Ascending aorta (tissue), 2 donors: ENCODE measurements around the gene MARCHF3. TPM values are rescaled to one million over a fixed set of nuclear protein-coding genes. Genes with fewer than 3 reads are reported as not detected.

Source experiments
- DNase-seq, 2 donors: peaks; one replicate each; pipeline ENCODE4 v3.0.0-alpha.2; 2019; ENCODE audit warnings: low spot score in 2 of 2
- H3K27ac ChIP-seq, 2 donors: fragments of 200-600 bp; sonication (generic); one replicate each; pipeline ENCODE4 v1.5.1; 2016 to 2017; ENCODE audit warnings: mild to moderate bottlenecking in 1 of 2
- H3K27me3 ChIP-seq: fragments of 200-600 bp; sonication (generic); one replicate; pipeline ENCODE4 v1.5.1; 2017
- H3K36me3 ChIP-seq, 2 donors: fragments of 200-600 bp; sonication (generic); one replicate each; pipeline ENCODE4 v1.5.1; 2016
- H3K4me1 ChIP-seq, 2 donors: fragments of 200-600 bp; sonication (generic); one replicate each; pipeline ENCODE4 v1.5.1; 2016 to 2017; ENCODE audit warnings: mild to moderate bottlenecking in 1 of 2
- H3K4me3 ChIP-seq, 2 donors: fragments of 200-600 bp; sonication (generic); one replicate each; pipeline ENCODE4 v1.5.1; 2016 to 2017; ENCODE audit warnings: mild to moderate bottlenecking in 1 of 2
- H3K9me3 ChIP-seq, 2 donors: fragments of 200-600 bp; sonication (generic); one replicate each; pipeline ENCODE4 v1.5.1; 2016
- intact Hi-C: fragments of 100-400 bp; cut with DNase I; formaldehyde crosslinking; loops from one replicate; pipeline ENCODE4 v1.15.1; 2023
- total RNA-seq: library from RNA; depleted of rRNA; stranded (reverse); fragments of >200 nt; gene quantifications from one replicate; pipeline ENCODE4 v1.1.0, GENCODE V29; 2016
- TF ChIP-seq, protein P1 (sequence below), 3 experiments: fragments of 200-600 bp in 2 of 3; fragments of 450-650 bp in 1 of 3; sonication (generic) in 2 of 3; IDR thresholded peaks; one replicate each; pipeline ENCODE4 v1.5.1; 2016 to 2019; ENCODE audit warnings: antibody characterized with exemption in 3 of 3, mild to moderate bottlenecking in 1 of 3, moderate library complexity in 1 of 3

MARCHF3 gene
- total RNA-seq, 1 donor from 2014 or later: 22.6 TPM

DNA sequence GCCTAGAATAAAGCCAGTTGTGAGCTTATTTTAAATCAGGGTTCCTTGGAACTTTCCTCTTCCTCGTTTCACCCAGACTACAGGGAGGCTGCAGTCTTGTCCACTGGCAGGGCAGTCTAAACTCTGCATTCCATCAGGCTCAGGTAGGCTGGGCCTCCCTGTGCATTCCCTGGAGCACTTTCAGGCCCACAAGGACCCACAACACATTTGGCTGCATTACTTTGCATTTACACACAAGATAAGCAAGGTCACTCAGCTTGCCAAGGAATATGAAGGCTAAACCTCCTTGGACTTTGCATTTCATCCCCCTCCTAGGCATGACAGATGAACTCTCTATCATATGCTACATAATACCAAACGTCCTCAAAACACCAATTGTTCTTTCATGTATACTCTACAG lies 104.2 kb downstream of the MARCHF3 start:
- H3K27me3 ChIP-seq: no peaks in the 10 kb centered on the region
- no peaks in the 10 kb centered on the region for H3K4me1 ChIP-seq
- no peak overlapping the region for H3K27ac ChIP-seq
- DNase-seq: no peak
- intact Hi-C loops: no loop called here
- H3K36me3 ChIP-seq: no peaks in the 10 kb centered on the region
- H3K4me3 ChIP-seq: no peak overlapping the region
- H3K9me3 ChIP-seq: no peaks in the 10 kb centered on the region
- TF ChIP-seq, protein P1, sequence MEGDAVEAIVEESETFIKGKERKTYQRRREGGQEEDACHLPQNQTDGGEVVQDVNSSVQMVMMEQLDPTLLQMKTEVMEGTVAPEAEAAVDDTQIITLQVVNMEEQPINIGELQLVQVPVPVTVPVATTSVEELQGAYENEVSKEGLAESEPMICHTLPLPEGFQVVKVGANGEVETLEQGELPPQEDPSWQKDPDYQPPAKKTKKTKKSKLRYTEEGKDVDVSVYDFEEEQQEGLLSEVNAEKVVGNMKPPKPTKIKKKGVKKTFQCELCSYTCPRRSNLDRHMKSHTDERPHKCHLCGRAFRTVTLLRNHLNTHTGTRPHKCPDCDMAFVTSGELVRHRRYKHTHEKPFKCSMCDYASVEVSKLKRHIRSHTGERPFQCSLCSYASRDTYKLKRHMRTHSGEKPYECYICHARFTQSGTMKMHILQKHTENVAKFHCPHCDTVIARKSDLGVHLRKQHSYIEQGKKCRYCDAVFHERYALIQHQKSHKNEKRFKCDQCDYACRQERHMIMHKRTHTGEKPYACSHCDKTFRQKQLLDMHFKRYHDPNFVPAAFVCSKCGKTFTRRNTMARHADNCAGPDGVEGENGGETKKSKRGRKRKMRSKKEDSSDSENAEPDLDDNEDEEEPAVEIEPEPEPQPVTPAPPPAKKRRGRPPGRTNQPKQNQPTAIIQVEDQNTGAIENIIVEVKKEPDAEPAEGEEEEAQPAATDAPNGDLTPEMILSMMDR (IDR thresholded peaks at IDR 0.05): no peak

DNA sequence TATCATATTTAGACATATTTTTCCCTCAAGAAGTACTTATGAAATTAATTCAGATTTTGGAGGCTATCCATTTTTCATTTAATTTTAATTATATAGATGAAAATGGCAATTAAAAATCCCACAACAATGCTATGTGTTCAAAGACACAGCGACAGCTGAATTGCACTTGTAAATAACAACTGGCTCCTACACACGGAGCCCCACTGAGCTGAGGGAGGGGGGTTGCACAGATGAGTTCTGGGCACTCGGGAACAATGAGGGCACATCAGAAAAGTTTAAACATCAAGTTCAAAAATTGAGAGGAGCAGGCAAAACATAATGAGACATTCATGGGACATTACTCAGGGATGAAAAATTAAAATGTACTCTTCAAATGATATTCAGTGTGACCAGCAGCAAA lies 104.9 kb downstream of the MARCHF3 start:
- no peaks in the 10 kb centered on the region for H3K9me3 ChIP-seq
- no peak overlapping the region for H3K4me3 ChIP-seq
- no peaks in the 10 kb centered on the region for H3K4me1 ChIP-seq
- intact Hi-C loops: no loop called here
- DNase-seq: no peak
- H3K27me3 ChIP-seq: no peaks in the 10 kb centered on the region
- TF ChIP-seq, protein P1 (IDR thresholded peaks at IDR 0.05): no peak
- no peaks in the 10 kb centered on the region for H3K36me3 ChIP-seq
- H3K27ac ChIP-seq: no peak overlapping the region

DNA sequence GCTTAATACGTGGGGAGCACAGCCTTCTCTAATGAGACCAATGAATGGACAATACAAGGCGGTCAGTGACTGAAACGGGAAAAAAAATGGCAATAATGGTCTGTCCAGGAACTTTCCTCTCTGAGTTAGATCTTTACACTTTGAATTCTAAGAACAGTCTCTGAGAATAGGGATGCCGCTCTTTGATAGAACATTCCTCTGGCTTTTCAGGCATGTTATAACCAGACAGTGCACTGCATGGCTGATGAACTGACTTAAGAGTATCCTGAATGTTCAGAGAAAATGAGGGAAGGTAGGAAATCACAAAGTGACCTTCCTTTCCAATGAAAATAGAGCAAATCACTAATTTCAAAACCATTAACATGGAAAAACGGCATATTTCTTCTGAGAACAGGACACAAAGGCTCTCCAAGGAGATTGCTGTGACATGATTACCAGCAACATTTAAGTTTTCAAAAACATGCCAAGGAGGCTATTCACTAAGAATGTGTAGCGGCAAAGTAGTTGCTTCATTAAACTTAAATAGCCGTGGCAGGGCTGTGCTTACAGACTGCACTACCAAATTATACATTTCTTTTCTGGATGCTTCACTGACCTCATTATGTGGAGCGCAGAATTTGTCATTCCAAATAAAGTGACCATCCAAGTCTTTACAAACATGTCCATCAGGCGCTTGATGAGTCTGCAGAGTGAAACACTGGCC lies 105.9 kb downstream of the MARCHF3 start:
- Histone ChIP-seq H3K27me3 (no peaks in the 10 kb centered on the region), H3K4me1 (peaks cover 3 to 5% of the 10 kb centered on the region in 2 donors), H3K9me3 (no peaks in the 10 kb centered on the region), H3K4me3 (no peak overlapping the region), H3K36me3 (no peaks in the 10 kb centered on the region), H3K27ac (no peak overlapping the region)
- intact Hi-C loops: no loop called here
- TF ChIP-seq, protein P1 (IDR thresholded peaks at IDR 0.05): no peak
- no peak for DNase-seq

DNA sequence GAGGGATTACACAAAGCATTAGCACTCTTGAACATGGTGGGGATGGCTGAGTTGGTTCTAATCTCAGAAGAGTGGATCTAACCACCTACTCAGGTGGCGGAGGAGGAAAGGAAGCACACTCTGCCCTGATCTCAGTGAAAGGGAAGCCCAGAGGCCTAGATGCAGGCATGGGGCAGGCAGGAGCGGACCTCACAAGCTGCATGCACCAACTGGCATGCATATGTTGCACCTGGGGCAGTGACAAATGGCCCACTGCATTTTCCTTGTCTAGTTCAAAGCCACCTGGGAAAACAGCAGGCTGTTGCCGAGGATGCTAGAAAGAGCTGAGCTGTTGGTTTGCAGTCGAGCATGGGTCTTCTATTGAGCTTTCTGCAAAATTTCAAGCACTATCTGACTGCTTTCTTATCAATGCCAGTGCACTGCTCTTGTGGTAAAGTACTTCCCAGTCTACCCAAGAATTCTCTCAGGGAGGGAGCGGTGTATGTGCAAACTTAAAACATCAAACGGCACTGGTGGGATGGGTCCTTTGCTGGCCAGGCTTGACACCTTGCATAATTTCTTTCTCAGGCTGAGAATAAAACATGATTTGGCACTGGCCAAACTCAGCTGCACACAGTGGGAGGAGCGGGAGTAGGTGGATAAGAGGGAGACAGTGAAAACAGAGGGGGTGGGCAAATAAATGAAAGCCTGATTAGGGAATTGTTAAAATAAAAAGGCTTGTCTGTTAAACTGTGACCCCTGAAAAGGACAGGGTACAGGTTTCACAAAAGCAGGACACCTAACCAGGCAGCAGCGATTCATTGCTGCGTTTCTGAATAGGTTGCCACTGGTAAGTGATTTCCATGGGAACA lies 108.9 kb downstream of the MARCHF3 start:
- Histone ChIP-seq H3K36me3 (no peaks in the 10 kb centered on the region), H3K9me3 (no peaks in the 10 kb centered on the region), H3K4me1 (peaks cover 3 to 9% of the 10 kb centered on the region in 2 donors), H3K27ac (peak overlapping the region in 1 of 2 donors; percentile 38), H3K4me3 (no peak overlapping the region), H3K27me3 (no peaks in the 10 kb centered on the region)
- intact Hi-C loops: no loop called here
- TF ChIP-seq, protein P1 (IDR thresholded peaks at IDR 0.05): no peak
- no peak for DNase-seq

DNA sequence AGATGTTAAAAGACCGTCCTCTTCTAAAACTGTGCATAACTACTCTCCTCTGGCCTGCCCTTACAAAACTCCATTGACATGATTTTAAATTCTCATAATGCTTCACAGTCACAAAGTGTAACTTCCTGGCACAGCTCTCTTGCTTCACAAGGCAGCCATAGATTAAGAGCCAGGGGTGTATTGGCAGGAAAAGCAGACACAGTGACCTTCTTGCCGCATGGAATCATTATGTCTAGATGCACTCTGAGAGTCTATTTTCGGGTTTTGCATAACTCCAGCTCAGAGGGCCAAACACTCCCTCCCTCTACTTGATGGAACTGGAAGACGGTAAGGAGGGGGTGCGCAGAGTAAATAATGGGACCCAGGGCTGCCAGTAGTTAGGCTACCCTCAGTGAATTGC lies 110.1 kb downstream of the MARCHF3 start:
- peaks cover 0 to under 1% of the 10 kb centered on the region in 2 donors for H3K36me3 ChIP-seq
- H3K27ac ChIP-seq: peak overlapping the region; percentile 28 to 38

More for the DNA sequence above, 110.1 kb downstream of the MARCHF3 start:
- Histone ChIP-seq H3K4me1 (peaks cover 3 to 9% of the 10 kb centered on the region in 2 donors), H3K9me3 (no peaks in the 10 kb centered on the region), H3K4me3 (no peak overlapping the region), H3K27me3 (no peaks in the 10 kb centered on the region)
- intact Hi-C loops: no loop called here
- DNase-seq: peak in 1 of 2 donors; percentile 63
- TF ChIP-seq, protein P1 (IDR thresholded peaks at IDR 0.05): no peak
